Tibial nerve (tissue), 4 donors: ENCODE measurements around the gene TRAK1. TPM values are rescaled to one million over a fixed set of nuclear protein-coding genes. Genes with fewer than 3 reads are reported as not detected.

Source experiments
- DNase-seq, 2 donors: peaks; one replicate each; pipeline ENCODE4 v3.0.0-alpha.2; 2019; ENCODE audit warnings: low spot score in 2 of 2
- H3K27ac ChIP-seq, 4 donors: fragments of 200-600 bp; sonication (generic) in 3 of 4; one replicate each; pipeline ENCODE4 v1.5.1; 2017 to 2019; ENCODE audit warnings: mild to moderate bottlenecking in 1 of 4
- H3K27me3 ChIP-seq, 2 donors: fragments of 200-600 bp; sonication (generic) in 1 of 2; one replicate each; pipeline versions ENCODE4 v1.5.1 to v1.6.0; 2017 to 2019
- H3K36me3 ChIP-seq, 3 donors: fragments of 200-600 bp; sonication (generic); one replicate each; pipeline ENCODE4 v1.5.1; 2018 to 2019
- H3K4me1 ChIP-seq, 4 donors: fragments of 200-600 bp; sonication (generic) in 3 of 4; one replicate each; pipeline ENCODE4 v1.5.1; 2017 to 2019
- H3K4me3 ChIP-seq, 4 donors: fragments of 200-600 bp; sonication (generic) in 3 of 4; one replicate each; pipeline ENCODE4 v1.5.1; 2017 to 2019; ENCODE audit warnings: mild to moderate bottlenecking in 1 of 4, moderate library complexity in 1 of 4
- H3K9me3 ChIP-seq, 4 donors: fragments of 200-600 bp; sonication (generic) in 3 of 4; one replicate each; pipeline ENCODE4 v1.5.1; 2017 to 2019
- CTCF ChIP-seq, 5 experiments: fragments of 200-600 bp in 3 of 5; fragments of 450-650 bp in 2 of 5; sonication (generic) in 3 of 5; IDR thresholded peaks; one replicate each; pipeline ENCODE4 v1.5.1; 2016 to 2019; ENCODE audit warnings: antibody characterized with exemption in 5 of 5, mild to moderate bottlenecking in 3 of 5, moderate library complexity in 2 of 5
- EP300 ChIP-seq, 2 donors: sonication (generic); formaldehyde crosslinking; IDR thresholded peaks; one replicate each; pipeline ENCODE4 v1.6.1; 2017; ENCODE audit warnings: antibody characterized with exemption in 2 of 2, mild to moderate bottlenecking in 1 of 2
- POLR2A ChIP-seq, 2 donors: fragments of 450-650 bp; IDR thresholded peaks; one replicate each; pipeline ENCODE4 v1.6.1; 2017; ENCODE audit warnings: antibody characterized with exemption in 2 of 2, mild to moderate bottlenecking in 2 of 2, moderate library complexity in 2 of 2
- WGBS, 2 donors: methylation state at CpG; one replicate each; pipeline ENCODE4 v1.1.5; 2018; 5-methylcytosine and 5-hydroxymethylcytosine counted together
- total RNA-seq, 4 donors: library from RNA; depleted of rRNA; stranded (reverse); fragments of >200 nt; gene quantifications; one replicate each; pipeline ENCODE4 v1.1.0, GENCODE V29; 2016

The TRAK1 gene
- total RNA-seq, 4 donors from 2014 or later, result 28.6 to 68.1 (median 35.5) TPM

- no peaks in the 10 kb centered on the region for H3K9me3 ChIP-seq
- WGBS, 2 donors, result 96% methylated on average over 3 of the region's 3 CpGs
- peaks cover 0 to 13% (median 3%) of the 10 kb centered on the region in 4 donors for H3K4me1 ChIP-seq
- H3K27me3 ChIP-seq, result no peaks in the 10 kb centered on the region
- DNase-seq, result no peak
- no peak overlapping the region for H3K4me3 ChIP-seq
- H3K27ac ChIP-seq, result no peak overlapping the region
- TF ChIP-seq CTCF (IDR thresholded peaks at IDR 0.05), result no peak
- no peak for TF ChIP-seq EP300 (IDR thresholded peaks at IDR 0.05)
- no peak for TF ChIP-seq POLR2A (IDR thresholded peaks at IDR 0.05)
- peaks cover 0 to 32% (median 0%) of the 10 kb centered on the region in 3 donors for H3K36me3 ChIP-seq
Measured at GRCh38 chr3:42127226-42127625, 36.1 kb downstream of the TRAK1 start.

- DNase-seq, result no peak
- no peak overlapping the region for H3K4me3 ChIP-seq
- H3K27me3 ChIP-seq, result no peaks in the 10 kb centered on the region
- WGBS, 2 donors, result 52 to 62% methylated on average over 1 of the region's 1 CpG
- TF ChIP-seq EP300 (IDR thresholded peaks at IDR 0.05) (no peak), POLR2A (IDR thresholded peaks at IDR 0.05) (no peak), CTCF (IDR thresholded peaks at IDR 0.05) (no peak)
- peaks cover 0 to 32% (median 0%) of the 10 kb centered on the region in 3 donors for H3K36me3 ChIP-seq
- no peak overlapping the region for H3K27ac ChIP-seq
- no peaks in the 10 kb centered on the region for H3K4me1 ChIP-seq
- H3K9me3 ChIP-seq, result no peaks in the 10 kb centered on the region
Measured at GRCh38 chr3:42128526-42128925, 37.4 kb downstream of the TRAK1 start.

GRCh38 chr3:42129014-42129953, 38.1 kb downstream of the TRAK1 start:
- Histone ChIP-seq H3K36me3 (peaks cover 0 to 32% (median 0%) of the 10 kb centered on the region in 3 donors), H3K27me3 (no peaks in the 10 kb centered on the region), H3K4me3 (no peak overlapping the region), H3K4me1 (no peaks in the 10 kb centered on the region), H3K27ac (peak overlapping the region in 1 of 4 donors; percentile 36), H3K9me3 (no peaks in the 10 kb centered on the region)
- DNase-seq, result no peak
- WGBS, 2 donors, result 85 to 87% methylated on average over 18 of the region's 18 CpGs
- TF ChIP-seq POLR2A (IDR thresholded peaks at IDR 0.05), result no peak
- TF ChIP-seq EP300 (IDR thresholded peaks at IDR 0.05), result no peak
- no peak for TF ChIP-seq CTCF (IDR thresholded peaks at IDR 0.05)

GRCh38 chr3:42130007-42130328, 38.8 kb downstream of the TRAK1 start:
- 88% methylated on average over 1 of the region's 1 CpG for WGBS, 2 donors
- Histone ChIP-seq H3K27ac (peak overlapping the region in 1 of 4 donors; percentile 36), H3K27me3 (no peaks in the 10 kb centered on the region), H3K4me1 (no peaks in the 10 kb centered on the region), H3K4me3 (no peak overlapping the region), H3K9me3 (no peaks in the 10 kb centered on the region), H3K36me3 (peaks cover 0 to 32% (median 0%) of the 10 kb centered on the region in 3 donors)
- no peak for DNase-seq
- no peak for TF ChIP-seq EP300 (IDR thresholded peaks at IDR 0.05)
- TF ChIP-seq POLR2A (IDR thresholded peaks at IDR 0.05), result no peak
- TF ChIP-seq CTCF (IDR thresholded peaks at IDR 0.05), result no peak

- Histone ChIP-seq H3K36me3 (peaks cover 0 to 28% (median 0%) of the 10 kb centered on the region in 3 donors), H3K27ac (no peak overlapping the region), H3K27me3 (no peaks in the 10 kb centered on the region), H3K4me3 (no peak overlapping the region), H3K9me3 (no peaks in the 10 kb centered on the region), H3K4me1 (peaks cover 0 to 2% (median 0%) of the 10 kb centered on the region in 4 donors)
- TF ChIP-seq POLR2A (IDR thresholded peaks at IDR 0.05), result no peak
- TF ChIP-seq EP300 (IDR thresholded peaks at IDR 0.05), result no peak
- TF ChIP-seq CTCF (IDR thresholded peaks at IDR 0.05), result no peak
- no peak for DNase-seq
- 86 to 94% methylated on average over 8 of the region's 8 CpGs for WGBS, 2 donors
Measured at GRCh38 chr3:42130329-42131070, 39.3 kb downstream of the TRAK1 start.
